Neural crest cell (in vitro differentiated cells): ENCODE measurements around the gene FUCA1. TPM values are rescaled to one million over a fixed set of nuclear protein-coding genes. Genes with fewer than 3 reads are reported as not detected.

Experiments used
- DNase-seq: peaks from one replicate; pipeline ENCODE4 v3.0.0; 2021; ENCODE audit warnings: low read depth, mixed read lengths, low spot score
- H3K27ac Mint-ChIP-seq: one replicate; pipeline ENCODE4 v1.8.0; 2021; ENCODE audit warnings: mild to moderate bottlenecking, mixed read lengths; ENCODE audit not compliant: unreplicated experiment
- H3K27me3 Mint-ChIP-seq: 2 replicates; pipeline ENCODE4 v1.8.0; 2021; ENCODE audit warnings: low read depth, mild to moderate bottlenecking, mixed read lengths
- H3K36me3 Mint-ChIP-seq: 2 replicates; pipeline ENCODE4 v1.8.0; 2021; ENCODE audit warnings: low read depth, mild to moderate bottlenecking, mixed read lengths
- H3K4me1 Mint-ChIP-seq: 2 replicates; pipeline ENCODE4 v1.8.0; 2021; ENCODE audit warnings: mixed read lengths
- H3K4me3 Mint-ChIP-seq: one replicate; pipeline ENCODE4 v1.8.0; 2021; ENCODE audit warnings: mild to moderate bottlenecking, mixed read lengths
- H3K9me3 Mint-ChIP-seq: 2 replicates; pipeline ENCODE4 v1.8.0; 2021; ENCODE audit warnings: mixed read lengths
- CTCF ChIP-seq: fragments of 200-600 bp; sonication (generic); conservative IDR thresholded peaks from 2 replicates; pipeline ENCODE4 v1.5.0; 2021; ENCODE audit warnings: antibody characterized with exemption, mild to moderate bottlenecking
- total RNA-seq: library from RNA; stranded (reverse); gene quantifications from 2 replicates; pipeline ENCODE4 v1.2.1, GENCODE V29; 2021

Gene FUCA1
- total RNA-seq, 1 donor from 2014 or later, result 6.7 TPM

- Mint-ChIP-seq H3K36me3 (peaks cover 2% of the 10 kb centered on the region), H3K27ac (no peak overlapping the region), H3K9me3 (peaks cover 5% of the 10 kb centered on the region), H3K4me1 (peaks cover 7% of the 10 kb centered on the region), H3K4me3 (no peak overlapping the region), H3K27me3 (peaks cover 29% of the 10 kb centered on the region)
- DNase-seq, result no peak
- TF ChIP-seq CTCF, result no peak
These were observed 4.3 kb upstream of the FUCA1 start for GRCh38 chr1:23872421-23872820.

- no peak for TF ChIP-seq CTCF
- Mint-ChIP-seq H3K4me1 (peaks cover 13% of the 10 kb centered on the region), H3K36me3 (no peaks in the 10 kb centered on the region), H3K27ac (peak overlapping the region; percentile 43), H3K9me3 (no peaks in the 10 kb centered on the region), H3K27me3 (peaks cover 46% of the 10 kb centered on the region), H3K4me3 (no peak overlapping the region)
- DNase-seq, result no peak
These were observed 961 bp upstream of the FUCA1 start for GRCh38 chr1:23869051-23869450.

- Mint-ChIP-seq H3K4me1 (peaks cover 13% of the 10 kb centered on the region), H3K4me3 (peak overlapping the region; percentile 86), H3K9me3 (no peaks in the 10 kb centered on the region), H3K27me3 (peaks cover 46% of the 10 kb centered on the region), H3K27ac (no peak overlapping the region), H3K36me3 (no peaks in the 10 kb centered on the region)
- no peak for DNase-seq
- peak; percentile 36 for TF ChIP-seq CTCF
These were observed 497 bp upstream of the FUCA1 start for GRCh38 chr1:23868557-23869016.

- H3K36me3 Mint-ChIP-seq, result no peaks in the 10 kb centered on the region
- H3K4me1 Mint-ChIP-seq, result peaks cover 13% of the 10 kb centered on the region
- no peak for TF ChIP-seq CTCF
- H3K9me3 Mint-ChIP-seq, result no peaks in the 10 kb centered on the region
- peak overlapping the region; percentile 86 for H3K4me3 Mint-ChIP-seq
- no peak for DNase-seq
- no peak overlapping the region for H3K27ac Mint-ChIP-seq
- H3K27me3 Mint-ChIP-seq, result peaks cover 46% of the 10 kb centered on the region
These were observed 572 bp downstream of the FUCA1 start for GRCh38 chr1:23867542-23867894.

- Mint-ChIP-seq H3K9me3 (no peaks in the 10 kb centered on the region), H3K27ac (no peak overlapping the region), H3K4me3 (peak overlapping the region; percentile 61), H3K36me3 (no peaks in the 10 kb centered on the region), H3K27me3 (peaks cover 41% of the 10 kb centered on the region), H3K4me1 (peaks cover 13% of the 10 kb centered on the region)
- TF ChIP-seq CTCF, result no peak
- DNase-seq, result no peak
These were observed 2.6 kb downstream of the FUCA1 start for GRCh38 chr1:23865543-23865930.
